ENCODE results near the gene CEP43. TPM values are rescaled to one million over a fixed set of nuclear protein-coding genes. Genes with fewer than 3 reads are reported as not detected.

CEP43 gene
- total RNA-seq, 1 donor from 2014 or later: 10.7 TPM

DNA sequence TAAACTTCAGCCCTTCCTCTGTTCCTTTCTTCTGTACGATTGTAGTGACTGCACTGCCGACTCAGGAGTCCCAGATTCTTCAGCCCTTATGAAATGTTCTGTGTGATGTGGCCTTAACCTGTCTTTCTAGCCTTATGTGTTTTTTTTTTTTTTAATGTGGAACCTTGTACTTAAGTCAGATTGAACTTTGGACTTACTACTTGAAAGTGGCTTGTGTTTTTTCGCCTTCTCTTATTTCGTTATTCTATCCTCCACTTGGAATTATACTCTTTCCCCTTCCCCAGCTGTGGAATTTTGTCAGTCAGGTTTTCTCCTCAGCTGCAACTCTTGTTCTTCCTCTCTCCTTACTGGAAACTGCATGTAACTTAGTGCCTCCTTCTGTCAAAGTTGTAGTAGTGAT, 8.8 kb downstream of the CEP43 start:
- intact Hi-C loops (cut with DNase I): no loop called here
- no peaks in the 10 kb centered on the region for H3K27me3 ChIP-seq
- no peak for DNase-seq
- H3K4me3 ChIP-seq: no peak overlapping the region
- H3K9me3 ChIP-seq: no peaks in the 10 kb centered on the region
- ATAC-seq: no peak
- TF ChIP-seq, protein P1, sequence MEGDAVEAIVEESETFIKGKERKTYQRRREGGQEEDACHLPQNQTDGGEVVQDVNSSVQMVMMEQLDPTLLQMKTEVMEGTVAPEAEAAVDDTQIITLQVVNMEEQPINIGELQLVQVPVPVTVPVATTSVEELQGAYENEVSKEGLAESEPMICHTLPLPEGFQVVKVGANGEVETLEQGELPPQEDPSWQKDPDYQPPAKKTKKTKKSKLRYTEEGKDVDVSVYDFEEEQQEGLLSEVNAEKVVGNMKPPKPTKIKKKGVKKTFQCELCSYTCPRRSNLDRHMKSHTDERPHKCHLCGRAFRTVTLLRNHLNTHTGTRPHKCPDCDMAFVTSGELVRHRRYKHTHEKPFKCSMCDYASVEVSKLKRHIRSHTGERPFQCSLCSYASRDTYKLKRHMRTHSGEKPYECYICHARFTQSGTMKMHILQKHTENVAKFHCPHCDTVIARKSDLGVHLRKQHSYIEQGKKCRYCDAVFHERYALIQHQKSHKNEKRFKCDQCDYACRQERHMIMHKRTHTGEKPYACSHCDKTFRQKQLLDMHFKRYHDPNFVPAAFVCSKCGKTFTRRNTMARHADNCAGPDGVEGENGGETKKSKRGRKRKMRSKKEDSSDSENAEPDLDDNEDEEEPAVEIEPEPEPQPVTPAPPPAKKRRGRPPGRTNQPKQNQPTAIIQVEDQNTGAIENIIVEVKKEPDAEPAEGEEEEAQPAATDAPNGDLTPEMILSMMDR (IDR thresholded peaks at IDR 0.05): no peak
- H3K4me1 ChIP-seq: no peaks in the 10 kb centered on the region
- peaks cover 35% of the 10 kb centered on the region for H3K36me3 ChIP-seq
- H3K27ac ChIP-seq: no peak overlapping the region

- ATAC-seq (no peak), DNase-seq (no peak)
- intact Hi-C loops (cut with DNase I): no loop called here
- H3K4me1 ChIP-seq: no peaks in the 10 kb centered on the region
- peaks cover 39% of the 10 kb centered on the region for H3K36me3 ChIP-seq
- H3K9me3 ChIP-seq: no peaks in the 10 kb centered on the region
- H3K4me3 ChIP-seq: no peak overlapping the region
- TF ChIP-seq, protein P1 (IDR thresholded peaks at IDR 0.05): no peak
- H3K27me3 ChIP-seq: no peaks in the 10 kb centered on the region
- no peak overlapping the region for H3K27ac ChIP-seq
These were observed 13.9 kb downstream of the CEP43 start for GRCh38 chr6:167013067-167013466.

DNA sequence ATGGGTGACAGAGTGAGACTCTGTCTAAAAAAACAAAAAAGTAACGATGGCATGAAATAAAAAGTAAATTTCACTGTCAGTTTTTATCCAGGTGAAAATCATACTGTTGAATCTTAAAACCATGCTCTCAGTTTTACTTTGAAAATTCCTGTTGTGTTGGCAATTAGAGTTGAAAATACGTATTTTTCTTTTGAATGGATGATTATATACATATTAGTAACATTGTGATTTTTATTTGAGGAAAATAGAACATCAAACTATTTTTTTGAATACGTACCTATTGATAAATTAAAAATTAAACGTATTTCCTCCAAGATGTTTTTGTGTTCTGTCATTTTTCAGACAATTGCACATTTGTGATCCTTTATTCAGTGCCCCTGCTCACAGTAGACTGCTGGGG, 14.7 kb downstream of the CEP43 start:
- Histone ChIP-seq H3K27ac (no peak overlapping the region), H3K27me3 (no peaks in the 10 kb centered on the region), H3K4me1 (no peaks in the 10 kb centered on the region), H3K9me3 (no peaks in the 10 kb centered on the region), H3K4me3 (no peak overlapping the region), H3K36me3 (peaks cover 40% of the 10 kb centered on the region)
- TF ChIP-seq, protein P1 (IDR thresholded peaks at IDR 0.05): no peak
- intact Hi-C loops (cut with DNase I): no loop called here
- ATAC-seq: no peak
- no peak for DNase-seq

- no peaks in the 10 kb centered on the region for H3K9me3 ChIP-seq
- TF ChIP-seq, protein P1 (IDR thresholded peaks at IDR 0.05): no peak
- no peak overlapping the region for H3K27ac ChIP-seq
- H3K4me1 ChIP-seq: no peaks in the 10 kb centered on the region
- ATAC-seq (no peak), DNase-seq (no peak)
- intact Hi-C loops (cut with DNase I): no loop called here
- no peak overlapping the region for H3K4me3 ChIP-seq
- peaks cover 43% of the 10 kb centered on the region for H3K36me3 ChIP-seq
- H3K27me3 ChIP-seq: no peaks in the 10 kb centered on the region
These were observed 16.1 kb downstream of the CEP43 start for GRCh38 chr6:167015302-167015701.

GRCh38 chr6:167020206-167020605, 21.0 kb downstream of the CEP43 start:
- Histone ChIP-seq H3K27ac (no peak overlapping the region), H3K27me3 (no peaks in the 10 kb centered on the region), H3K9me3 (no peaks in the 10 kb centered on the region), H3K4me1 (no peaks in the 10 kb centered on the region), H3K4me3 (no peak overlapping the region), H3K36me3 (peaks cover 15% of the 10 kb centered on the region)
- TF ChIP-seq, protein P1 (IDR thresholded peaks at IDR 0.05): no peak
- intact Hi-C loops (cut with DNase I): no loop called here
- ATAC-seq (no peak), DNase-seq (no peak)

- no peak for DNase-seq
- no peaks in the 10 kb centered on the region for H3K4me1 ChIP-seq
- H3K36me3 ChIP-seq: peaks cover 30% of the 10 kb centered on the region
- TF ChIP-seq, protein P1 (IDR thresholded peaks at IDR 0.05): no peak
- H3K9me3 ChIP-seq: no peaks in the 10 kb centered on the region
- ATAC-seq: no peak
- intact Hi-C loops (cut with DNase I): no loop called here
- H3K27ac ChIP-seq: no peak overlapping the region
- H3K4me3 ChIP-seq: no peak overlapping the region
- no peaks in the 10 kb centered on the region for H3K27me3 ChIP-seq
These were observed 28.1 kb downstream of the CEP43 start for GRCh38 chr6:167027308-167027707.
